Adrenal gland (tissue), 5 donors: Measurements from ENCODE around the gene TAX1BP1.

Experiments used
- POLR2A ChIP-seq, 2 donors: fragments of 450-650 bp; IDR thresholded peaks; one replicate each; pipeline ENCODE4 v1.6.1; 2017; ENCODE audit warnings: antibody characterized with exemption in 2 of 2, mild to moderate bottlenecking in 2 of 2, moderate library complexity in 1 of 2
- TF ChIP-seq, protein P1 (sequence below), 6 experiments: fragments of 450-650 bp in 4 of 6; fragments of 200-600 bp in 2 of 6; sonication (generic) in 1 of 6; IDR thresholded peaks; 1 replicate in 5 of 6; 2 replicates in 1 of 6; pipeline versions ENCODE4 v1.5.1 to v1.8.0; 2016 to 2021; ENCODE audit warnings: antibody characterized with exemption in 6 of 6, mild to moderate bottlenecking in 2 of 6, moderate library complexity in 1 of 6
- donor health status: DM: no; HTN: no; CAD: no.

DNA sequence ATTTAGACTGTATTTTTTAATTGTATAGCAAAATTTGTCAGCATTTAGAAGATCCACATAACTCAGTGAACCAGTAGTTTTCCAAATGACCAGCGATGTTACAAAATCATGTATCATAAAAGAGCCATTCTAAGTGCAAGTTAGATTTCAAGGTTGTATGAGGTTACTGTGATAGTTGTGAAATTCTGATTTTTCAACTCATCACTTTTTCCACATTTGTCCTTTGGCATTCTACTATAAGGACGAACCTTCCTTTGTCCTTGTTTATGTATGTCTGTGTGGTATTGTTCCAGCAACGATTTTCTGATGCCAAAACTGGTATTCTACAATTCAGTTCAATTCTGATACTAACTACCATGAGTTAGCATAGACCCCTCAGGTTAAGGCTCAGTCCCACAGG is 64.2 kb downstream of the TAX1BP1 start:
- TF ChIP-seq, protein P1, sequence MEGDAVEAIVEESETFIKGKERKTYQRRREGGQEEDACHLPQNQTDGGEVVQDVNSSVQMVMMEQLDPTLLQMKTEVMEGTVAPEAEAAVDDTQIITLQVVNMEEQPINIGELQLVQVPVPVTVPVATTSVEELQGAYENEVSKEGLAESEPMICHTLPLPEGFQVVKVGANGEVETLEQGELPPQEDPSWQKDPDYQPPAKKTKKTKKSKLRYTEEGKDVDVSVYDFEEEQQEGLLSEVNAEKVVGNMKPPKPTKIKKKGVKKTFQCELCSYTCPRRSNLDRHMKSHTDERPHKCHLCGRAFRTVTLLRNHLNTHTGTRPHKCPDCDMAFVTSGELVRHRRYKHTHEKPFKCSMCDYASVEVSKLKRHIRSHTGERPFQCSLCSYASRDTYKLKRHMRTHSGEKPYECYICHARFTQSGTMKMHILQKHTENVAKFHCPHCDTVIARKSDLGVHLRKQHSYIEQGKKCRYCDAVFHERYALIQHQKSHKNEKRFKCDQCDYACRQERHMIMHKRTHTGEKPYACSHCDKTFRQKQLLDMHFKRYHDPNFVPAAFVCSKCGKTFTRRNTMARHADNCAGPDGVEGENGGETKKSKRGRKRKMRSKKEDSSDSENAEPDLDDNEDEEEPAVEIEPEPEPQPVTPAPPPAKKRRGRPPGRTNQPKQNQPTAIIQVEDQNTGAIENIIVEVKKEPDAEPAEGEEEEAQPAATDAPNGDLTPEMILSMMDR (IDR thresholded peaks at IDR 0.05), result no peak
- TF ChIP-seq POLR2A (IDR thresholded peaks at IDR 0.05), result peak in 1 of 2 donors; percentile 61
